Smooth muscle cell (in vitro differentiated cells): Measurements from ENCODE around the gene BCAT1. TPM values are rescaled to one million over a fixed set of nuclear protein-coding genes. Genes with fewer than 3 reads are reported as not detected.

Experiments
- DNase-seq: peaks from one replicate; lab custom pipeline; 2025; ENCODE audit not compliant: unreplicated experiment; lab: John Stamatoyannopoulos, UW
- H2AFZ ChIP-seq: fragments of 200-600 bp; sonication (generic); 2 replicates; pipeline ENCODE4 v1.6.0; 2016; ENCODE audit warnings: antibody characterized with exemption, low read depth, mild to moderate bottlenecking
- H3F3A ChIP-seq: fragments of 200-600 bp; sonication (generic); 2 replicates; pipeline ENCODE4 v1.6.0; 2017; ENCODE audit warnings: antibody characterized with exemption, low read depth
- H3K27ac ChIP-seq: fragments of 200-600 bp; sonication (generic); 2 replicates; pipeline ENCODE4 v1.5.1; 2016; ENCODE audit warnings: low read depth, mild to moderate bottlenecking
- H3K27me3 ChIP-seq: fragments of 200-600 bp; sonication (generic); 2 replicates; pipeline ENCODE4 v1.6.1; 2016; ENCODE audit warnings: low read depth, mild to moderate bottlenecking
- H3K36me3 ChIP-seq: fragments of 200-600 bp; sonication (generic); 2 replicates; pipeline ENCODE4 v1.5.1; 2016; ENCODE audit warnings: low read depth
- H3K4me1 ChIP-seq: fragments of 200-600 bp; sonication (generic); 2 replicates; pipeline ENCODE4 v1.5.1; 2016; ENCODE audit warnings: low read depth
- H3K4me2 ChIP-seq: fragments of 200-600 bp; sonication (generic); 2 replicates; pipeline ENCODE4 v1.6.0; 2016; ENCODE audit warnings: mild to moderate bottlenecking
- H3K4me3 ChIP-seq: fragments of 200-600 bp; sonication (generic); 2 replicates; pipeline ENCODE4 v1.5.1; 2016; ENCODE audit warnings: mild to moderate bottlenecking
- H3K79me2 ChIP-seq: fragments of 200-600 bp; sonication (generic); 2 replicates; pipeline ENCODE4 v1.6.0; 2016; ENCODE audit warnings: low read depth, mild to moderate bottlenecking
- H3K9ac ChIP-seq: fragments of 200-600 bp; sonication (generic); 2 replicates; pipeline ENCODE4 v1.6.0; 2016; ENCODE audit warnings: low read depth
- H3K9me3 ChIP-seq: fragments of 200-600 bp; sonication (generic); replicated peaks from 2 replicates; pipeline ENCODE4 v1.5.1; 2016; ENCODE audit warnings: low read depth
- H4K20me1 ChIP-seq: fragments of 200-600 bp; sonication (generic); 2 replicates; pipeline ENCODE4 v1.6.0; 2016; ENCODE audit warnings: low read depth
- WGBS: methylation state at CpG from one replicate; pipeline ENCODE4 v1.1.7; 2016; ENCODE audit warnings: low lambda C conversion rate; 5-methylcytosine and 5-hydroxymethylcytosine counted together
- polyA plus RNA-seq: library from polyadenylated mRNA; unstranded; fragments of >200 nt; fragmentation: Nextera tagmentation; extraction: Ambion mirVana; gene quantifications from 2 replicates; pipeline ENCODE4 v1.2.1, GENCODE V29; 2016
- total RNA-seq: library from RNA; depleted of rRNA; stranded (reverse); fragments of >200 nt; gene quantifications from 2 replicates; pipeline ENCODE4 v1.2.3, GENCODE V29; 2014
- TF ChIP-seq, protein P1 (sequence below): fragments of 200-600 bp; sonication (generic); IDR thresholded peaks from 2 replicates; pipeline ENCODE4 v1.5.1; 2017; ENCODE audit warnings: borderline replicate concordance, mild to moderate bottlenecking, antibody characterized with exemption; ENCODE audit not compliant: insufficient read depth, poor library complexity, severe bottlenecking

Gene BCAT1
- total and polyA plus RNA-seq, 2 experiments from 2014 or later = 78.2 to 174 TPM

DNA sequence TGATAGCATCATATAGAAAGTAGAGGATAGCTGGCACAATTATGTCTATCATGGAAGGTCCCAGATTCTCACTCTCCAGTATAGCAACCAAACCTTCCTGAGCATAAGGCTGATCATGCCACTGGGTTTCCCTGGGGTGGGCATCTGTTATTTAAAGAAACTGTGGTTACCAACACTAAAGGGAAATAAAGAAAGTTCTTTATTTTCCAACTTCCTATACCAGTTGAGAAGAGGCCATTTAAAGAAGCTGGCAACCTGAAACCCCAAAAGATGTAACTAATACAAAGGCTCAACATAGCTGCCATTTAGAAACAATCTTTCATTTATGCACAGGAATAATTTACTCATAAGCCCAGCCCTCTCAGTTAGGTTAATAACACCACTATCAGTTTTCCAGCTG, 3.1 kb downstream of the BCAT1 start:
- DNase-seq = no peak
- H3K36me3 ChIP-seq = no peaks in the 10 kb centered on the region
- peak overlapping the region; percentile 80 for H3K27ac ChIP-seq
- no peaks in the 10 kb centered on the region for H3K27me3 ChIP-seq
- no peaks in the 10 kb centered on the region for H3K9me3 ChIP-seq
- H3K4me1 ChIP-seq = peaks cover 30% of the 10 kb centered on the region
- peak overlapping the region; percentile 95 for H3K4me2 ChIP-seq
- peak overlapping the region; percentile 49 for H3K9ac ChIP-seq
- TF ChIP-seq, protein P1, sequence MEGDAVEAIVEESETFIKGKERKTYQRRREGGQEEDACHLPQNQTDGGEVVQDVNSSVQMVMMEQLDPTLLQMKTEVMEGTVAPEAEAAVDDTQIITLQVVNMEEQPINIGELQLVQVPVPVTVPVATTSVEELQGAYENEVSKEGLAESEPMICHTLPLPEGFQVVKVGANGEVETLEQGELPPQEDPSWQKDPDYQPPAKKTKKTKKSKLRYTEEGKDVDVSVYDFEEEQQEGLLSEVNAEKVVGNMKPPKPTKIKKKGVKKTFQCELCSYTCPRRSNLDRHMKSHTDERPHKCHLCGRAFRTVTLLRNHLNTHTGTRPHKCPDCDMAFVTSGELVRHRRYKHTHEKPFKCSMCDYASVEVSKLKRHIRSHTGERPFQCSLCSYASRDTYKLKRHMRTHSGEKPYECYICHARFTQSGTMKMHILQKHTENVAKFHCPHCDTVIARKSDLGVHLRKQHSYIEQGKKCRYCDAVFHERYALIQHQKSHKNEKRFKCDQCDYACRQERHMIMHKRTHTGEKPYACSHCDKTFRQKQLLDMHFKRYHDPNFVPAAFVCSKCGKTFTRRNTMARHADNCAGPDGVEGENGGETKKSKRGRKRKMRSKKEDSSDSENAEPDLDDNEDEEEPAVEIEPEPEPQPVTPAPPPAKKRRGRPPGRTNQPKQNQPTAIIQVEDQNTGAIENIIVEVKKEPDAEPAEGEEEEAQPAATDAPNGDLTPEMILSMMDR = no peak
- peak overlapping the region; percentile 37 for H2AFZ ChIP-seq
- peaks cover 13% of the 10 kb centered on the region for H3F3A ChIP-seq
- peaks cover 73% of the 10 kb centered on the region for H3K79me2 ChIP-seq
- H4K20me1 ChIP-seq = peaks cover 26% of the 10 kb centered on the region
- H3K4me3 ChIP-seq = peak overlapping the region; percentile 87

DNA sequence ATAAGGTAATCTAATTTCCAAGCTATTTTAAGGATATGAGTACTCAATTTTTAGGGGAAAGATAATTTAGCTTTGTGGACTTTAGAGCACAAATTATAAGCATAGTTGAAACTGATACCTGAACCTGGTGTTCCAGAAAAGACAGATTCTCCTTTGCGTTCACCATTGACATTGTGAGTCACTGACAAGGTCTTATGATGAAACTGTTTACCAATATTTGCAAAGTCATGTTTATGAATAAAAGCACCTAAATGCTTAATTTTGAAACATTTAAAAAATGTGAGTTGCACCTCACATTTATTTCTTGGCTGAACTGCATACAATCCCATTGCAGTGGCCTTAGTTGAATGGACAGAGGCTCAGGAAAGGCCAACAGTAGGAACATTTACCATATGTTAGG, 3.9 kb downstream of the BCAT1 start:
- Histone ChIP-seq H3K27ac (no peak overlapping the region), H4K20me1 (peaks cover 34% of the 10 kb centered on the region), H3K27me3 (no peaks in the 10 kb centered on the region), H3K4me1 (peaks cover 37% of the 10 kb centered on the region), H3K9ac (no peak overlapping the region), H3F3A (peaks cover 7% of the 10 kb centered on the region), H3K36me3 (no peaks in the 10 kb centered on the region), H3K9me3 (no peaks in the 10 kb centered on the region), H3K4me3 (no peak overlapping the region), H3K79me2 (peaks cover 81% of the 10 kb centered on the region), H3K4me2 (peak overlapping the region; percentile 95), H2AFZ (no peak overlapping the region)
- 90% methylated on average over 1 of the region's 1 CpG for WGBS
- TF ChIP-seq, protein P1 = no peak
- no peak for DNase-seq

- H3K27me3 ChIP-seq = no peaks in the 10 kb centered on the region
- no peak overlapping the region for H3K27ac ChIP-seq
- H3K9me3 ChIP-seq = no peaks in the 10 kb centered on the region
- H3K9ac ChIP-seq = no peak overlapping the region
- no peak for DNase-seq
- H3K4me2 ChIP-seq = peak overlapping the region; percentile 95
- no peak overlapping the region for H2AFZ ChIP-seq
- peaks cover 85% of the 10 kb centered on the region for H3K79me2 ChIP-seq
- peaks cover 37% of the 10 kb centered on the region for H3K4me1 ChIP-seq
- H3F3A ChIP-seq = peaks cover 7% of the 10 kb centered on the region
- H3K4me3 ChIP-seq = no peak overlapping the region
- WGBS = 96% methylated on average over 2 of the region's 2 CpGs
- peaks cover 38% of the 10 kb centered on the region for H4K20me1 ChIP-seq
- TF ChIP-seq, protein P1 = no peak
- no peaks in the 10 kb centered on the region for H3K36me3 ChIP-seq
Measured at GRCh38 chr12:24944601-24944975, 4.3 kb downstream of the BCAT1 start.

DNA sequence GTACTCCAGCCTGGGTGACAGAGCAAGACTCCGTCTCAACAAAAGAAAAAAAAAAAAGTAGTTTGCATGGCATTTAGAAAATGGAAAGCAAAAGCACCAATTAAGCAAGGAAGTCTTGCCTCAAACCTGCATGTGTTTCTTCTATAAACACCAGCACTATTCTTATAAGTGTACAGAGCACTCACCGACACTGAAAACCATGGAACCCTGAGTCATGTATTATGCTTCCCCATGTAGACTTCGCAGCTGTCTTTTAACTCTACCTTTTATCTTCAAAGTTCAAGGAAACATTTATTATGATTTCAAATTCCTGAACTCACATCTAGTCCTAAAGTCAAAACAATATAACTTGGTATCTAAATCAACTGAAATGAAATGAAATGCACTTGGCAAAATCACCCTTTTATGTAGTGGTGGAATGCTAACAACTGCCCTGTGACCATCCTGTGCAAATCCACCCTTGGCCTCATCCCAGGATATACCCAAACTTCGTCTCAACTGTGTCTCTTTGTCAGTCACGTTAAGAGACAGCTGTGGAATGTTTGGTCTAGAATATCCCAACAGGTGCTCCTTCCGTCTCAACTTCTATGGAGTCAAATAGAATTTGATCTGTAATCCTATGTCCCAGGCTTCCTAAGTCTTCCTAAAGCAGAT, 4.8 kb downstream of the BCAT1 start:
- no peak for DNase-seq
- H3K9me3 ChIP-seq = no peaks in the 10 kb centered on the region
- TF ChIP-seq, protein P1 = no peak
- H3F3A ChIP-seq = peaks cover 7% of the 10 kb centered on the region
- H3K4me1 ChIP-seq = peaks cover 37% of the 10 kb centered on the region
- H3K4me3 ChIP-seq = no peak overlapping the region
- no peaks in the 10 kb centered on the region for H3K36me3 ChIP-seq
- WGBS = 64% methylated on average over 6 of the region's 6 CpGs
- H3K79me2 ChIP-seq = peaks cover 90% of the 10 kb centered on the region
- no peak overlapping the region for H2AFZ ChIP-seq
- H4K20me1 ChIP-seq = peaks cover 43% of the 10 kb centered on the region
- H3K27ac ChIP-seq = no peak overlapping the region
- no peaks in the 10 kb centered on the region for H3K27me3 ChIP-seq
- H3K4me2 ChIP-seq = no peak overlapping the region
- H3K9ac ChIP-seq = no peak overlapping the region
